Hepatocyte (in vitro differentiated cells): Measurements from ENCODE around the gene THSD4.

ENCODE experiments used
- CTCF ChIP-seq: fragments of 200-600 bp; sonication (generic); IDR thresholded peaks from 2 replicates; pipeline ENCODE4 v1.5.1; 2016; ENCODE audit warnings: antibody characterized with exemption, mild to moderate bottlenecking; ENCODE audit not compliant: poor library complexity
- EZH2 ChIP-seq: fragments of 200-600 bp; sonication (generic); IDR thresholded peaks from 2 replicates; pipeline ENCODE4 v1.6.1; 2016; ENCODE audit warnings: antibody characterized with exemption, mild to moderate bottlenecking, borderline replicate concordance
- EZH2phosphoT487 ChIP-seq: fragments of 200-600 bp; sonication (generic); IDR thresholded peaks from one replicate; pipeline ENCODE4 v1.6.1; 2018; ENCODE audit warnings: antibody characterized with exemption, mild to moderate bottlenecking, low read depth, moderate library complexity; ENCODE audit not compliant: unreplicated experiment, severe bottlenecking

- TF ChIP-seq CTCF (no peak), EZH2phosphoT487 (no peak), EZH2 (no peak)
Measured at GRCh38 chr15:71182522-71182921, 67.3 kb downstream of the THSD4 start.
